Stimulated activated CD4-positive, alpha-beta T cell treated with anti-CD3 and anti-CD28 coated beads, Interleukin-12 subunit alpha, Interleukin-12 subunit beta, amount 100 ng/mL, for 24 hours (primary cell): ENCODE results near the gene CEBPE.

Source experiments
- DNase-seq, 2 experiments: peaks; one replicate each; pipeline ENCODE4 v3.0.0-alpha.2; 2020; ENCODE audit warnings: low read depth in 2 of 2

The CEBPE gene

GRCh38 chr14:23102801-23103200 is 16.3 kb downstream of the CEBPE start:
- no peak for DNase-seq

- DNase-seq: no peak
Measured at GRCh38 chr14:23101986-23102625, 16.9 kb downstream of the CEBPE start.

- DNase-seq: no peak
Measured at GRCh38 chr14:23101213-23101970, 17.7 kb downstream of the CEBPE start.

GRCh38 chr14:23099212-23099861 is 19.7 kb downstream of the CEBPE start:
- no peak for DNase-seq

GRCh38 chr14:23097786-23098185 is 21.3 kb downstream of the CEBPE start:
- DNase-seq: no peak

GRCh38 chr14:23095196-23096108 is 23.6 kb downstream of the CEBPE start, which contains the start of gene C14orf119:
TSS of gene C14orf119 (plus strand) at chr14:23095505. CDS start at chr14:23097659, 2,154 bp downstream.
- peak; percentile 97 to 100 for DNase-seq

GRCh38 chr14:23094666-23095195 is 24.3 kb downstream of the CEBPE start, which contains the start of gene ACIN1:
TSS of gene ACIN1 (minus strand) at chr14:23095136. CDS start at chr14:23095112, 24 bp downstream.
- DNase-seq: peak; percentile 51 to 56

- no peak for DNase-seq
Measured at GRCh38 chr14:23093991-23094665, 24.9 kb downstream of the CEBPE start.

GRCh38 chr14:23093526-23093925 is 25.5 kb downstream of the CEBPE start:
- DNase-seq: no peak

GRCh38 chr14:23093104-23093503 is 26.0 kb downstream of the CEBPE start:
- no peak for DNase-seq

- no peak for DNase-seq
Measured at GRCh38 chr14:23091294-23092225, 27.5 kb downstream of the CEBPE start.

- DNase-seq: no peak
Measured at GRCh38 chr14:23090254-23090636, 28.8 kb downstream of the CEBPE start.

GRCh38 chr14:23089498-23090253 is 29.4 kb downstream of the CEBPE start:
- DNase-seq: no peak

GRCh38 chr14:23086565-23086964 is 32.5 kb downstream of the CEBPE start:
- no peak for DNase-seq

GRCh38 chr14:23085458-23085857 is 33.6 kb downstream of the CEBPE start:
- DNase-seq: no peak

- no peak for DNase-seq
Measured at GRCh38 chr14:23080474-23080873, 38.6 kb downstream of the CEBPE start.

GRCh38 chr14:23079716-23080115 is 39.3 kb downstream of the CEBPE start:
- DNase-seq: no peak

- no peak for DNase-seq
Measured at GRCh38 chr14:23078692-23079116, 40.4 kb downstream of the CEBPE start.

GRCh38 chr14:23077962-23078361 is 41.1 kb downstream of the CEBPE start:
- no peak for DNase-seq
